GM21619 (cell line): ENCODE measurements around the gene PSMD9.
"Not testable (repeated sequence)": the region's sequence is repeated elsewhere in the genome, so short reads cannot be mapped to it uniquely, and the experiment has no call there.

Source experiments
- ATAC-seq: cut with Tn5 transposase; IDR thresholded peaks from one replicate; pipeline ENCODE4 v1.9.1; 2021; ENCODE audit not compliant: unreplicated experiment

Gene PSMD9

DNA sequence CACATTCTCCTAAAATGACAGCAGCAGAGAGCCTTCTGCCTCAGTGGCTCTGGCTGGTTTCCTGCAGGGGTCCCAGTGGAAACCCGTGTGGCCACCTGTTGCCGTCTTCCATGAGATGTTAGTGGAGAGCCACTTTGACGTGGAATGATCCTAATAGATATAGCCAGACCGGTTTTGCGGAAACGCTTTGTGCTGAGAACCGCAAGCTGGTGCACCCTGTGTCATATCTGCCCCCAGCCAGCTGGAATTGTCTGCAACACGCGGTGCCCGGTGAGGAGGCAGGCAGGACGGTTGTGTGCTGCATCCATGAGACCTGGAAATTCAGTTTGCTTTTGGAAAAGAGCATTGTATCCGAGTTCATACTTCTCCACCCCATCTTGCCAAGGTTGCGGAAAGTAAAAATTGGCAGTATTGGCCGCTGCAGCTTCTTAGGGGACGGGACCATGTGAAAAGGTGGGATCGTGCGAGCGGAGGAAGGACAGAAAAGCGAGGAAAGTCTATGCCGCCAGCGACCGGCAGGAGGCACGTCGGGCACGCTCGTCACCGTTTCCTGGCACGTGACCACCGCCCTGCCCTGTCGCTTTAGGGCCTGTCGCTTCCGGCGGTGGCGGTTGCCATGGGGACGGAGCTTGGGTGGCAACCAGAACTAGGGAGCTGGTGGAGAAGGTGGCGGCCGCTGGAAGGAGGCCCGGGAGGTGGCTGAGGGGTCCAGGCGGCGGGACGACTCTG lies 29.5 kb downstream of the PSMD9 start, which contains the start of gene CFAP251:
TSS of gene CFAP251 (plus strand) at position 643 of the 729 bp plus-strand sequence. CDS start 2,714 bp downstream, outside the sequence.
- ATAC-seq, result peak; percentile 93

DNA sequence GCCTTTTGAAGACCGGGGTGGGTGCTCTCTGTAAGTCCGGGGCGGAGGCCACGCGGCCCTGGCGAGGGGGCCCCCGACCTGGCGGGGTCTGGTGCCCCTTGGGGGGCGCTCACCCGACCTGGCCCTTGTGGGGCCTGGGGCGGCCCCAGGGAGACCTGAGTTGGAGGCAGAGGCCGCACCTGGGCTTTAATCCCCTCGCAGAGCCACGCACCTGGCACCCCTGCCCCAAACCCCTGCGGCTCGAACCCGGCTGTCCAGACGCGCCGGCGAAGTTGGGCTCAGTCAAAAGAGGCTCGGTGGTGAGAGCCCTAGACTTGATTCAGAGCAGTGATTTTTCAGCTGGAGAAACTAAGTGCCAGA lies 30.1 kb downstream of the PSMD9 start:
- peak; percentile 22 for ATAC-seq

DNA sequence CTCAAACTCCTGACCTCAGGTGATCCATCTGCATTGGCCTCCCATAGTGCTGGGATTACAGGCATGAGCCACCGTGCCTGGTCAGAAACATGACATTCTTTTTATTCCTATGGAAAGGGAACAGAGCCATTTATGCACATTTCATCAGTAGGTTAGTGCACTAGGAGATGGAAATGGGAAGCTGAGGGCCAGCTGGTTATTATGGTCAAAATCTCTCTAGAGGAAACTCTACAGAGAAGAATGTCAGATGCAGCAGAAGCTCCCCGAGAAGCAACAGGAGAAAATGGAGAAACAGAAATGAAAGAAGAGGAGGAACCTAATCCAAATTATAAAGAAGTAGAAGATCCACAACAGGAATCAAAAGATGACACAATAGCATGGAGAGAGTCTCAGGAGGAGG lies 32.5 kb downstream of the PSMD9 start:
- no peak for ATAC-seq

DNA sequence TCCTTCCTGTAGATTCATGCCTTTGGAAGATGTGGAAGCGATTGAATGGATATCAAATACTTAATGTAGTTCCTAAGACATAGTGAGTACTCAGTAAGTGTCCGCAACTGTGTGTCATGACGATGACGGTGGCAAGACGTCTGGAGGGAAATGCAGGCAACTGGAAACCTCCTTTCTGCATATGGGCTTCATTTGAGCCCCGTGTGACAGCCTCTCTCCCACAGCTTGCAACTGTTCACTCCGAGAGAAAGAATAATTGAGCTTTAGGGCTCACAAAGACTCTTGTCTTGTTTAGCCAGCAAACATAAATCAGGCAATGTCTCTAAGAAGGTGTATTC lies 36.7 kb downstream of the PSMD9 start:
- no peak for ATAC-seq

DNA sequence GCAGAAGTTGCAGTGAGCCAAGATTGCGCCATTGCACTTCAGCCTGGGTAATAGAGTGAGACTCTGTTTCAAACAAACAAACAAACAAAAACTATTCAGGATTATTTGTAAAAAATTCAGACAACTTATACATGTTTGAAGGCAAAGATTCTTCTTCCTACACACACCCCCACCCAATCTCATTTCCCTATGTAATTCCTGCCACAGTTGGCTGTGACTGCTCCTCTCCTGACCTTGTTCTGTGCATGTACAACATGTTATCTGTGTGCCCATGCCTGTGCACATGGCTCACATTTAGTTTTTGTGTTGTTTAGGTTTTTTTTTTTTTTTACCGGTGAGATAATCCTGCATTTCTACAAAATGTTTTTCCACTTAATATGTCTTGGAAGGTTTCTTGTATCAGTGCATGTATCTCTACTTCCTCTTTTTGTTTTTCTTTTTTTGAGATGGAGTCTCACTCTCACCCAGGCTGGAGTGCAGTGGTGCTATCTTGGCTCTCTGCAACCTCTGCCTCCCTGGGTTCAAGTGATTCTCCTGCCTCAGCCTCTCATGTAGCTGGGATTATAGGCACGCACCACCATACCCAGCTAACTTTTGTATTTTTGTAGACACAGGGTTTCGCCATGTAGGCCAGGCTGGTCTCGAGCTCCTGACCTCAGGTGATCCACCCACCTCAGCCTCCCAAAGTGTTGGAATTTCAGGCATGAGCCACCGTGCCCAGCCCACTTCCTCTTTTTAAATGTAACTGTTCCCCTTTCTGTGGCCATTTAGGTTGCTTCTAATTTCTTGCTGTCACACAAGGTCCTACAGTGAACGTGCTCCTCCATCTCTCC lies 38.5 kb downstream of the PSMD9 start:
- no peak for ATAC-seq

DNA sequence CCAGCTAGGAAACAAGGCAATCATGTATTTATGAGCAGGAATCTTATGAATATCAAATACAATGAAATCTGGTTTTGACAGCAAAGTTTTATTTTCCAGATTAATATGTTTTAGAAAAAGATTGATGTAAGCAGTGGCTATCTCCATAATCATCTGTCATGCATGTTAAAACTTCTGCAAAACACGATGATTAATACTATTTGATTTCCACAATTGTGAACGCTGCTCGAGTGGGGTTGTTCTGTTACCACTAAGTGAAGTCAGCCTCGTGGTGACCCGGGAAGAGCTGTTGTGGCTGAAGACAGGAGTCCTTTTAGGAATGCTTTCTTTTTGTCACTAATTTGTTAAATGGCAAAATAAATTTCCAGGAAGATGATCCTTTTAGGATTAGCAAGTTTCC lies 39.2 kb downstream of the PSMD9 start:
- ATAC-seq, result no peak

DNA sequence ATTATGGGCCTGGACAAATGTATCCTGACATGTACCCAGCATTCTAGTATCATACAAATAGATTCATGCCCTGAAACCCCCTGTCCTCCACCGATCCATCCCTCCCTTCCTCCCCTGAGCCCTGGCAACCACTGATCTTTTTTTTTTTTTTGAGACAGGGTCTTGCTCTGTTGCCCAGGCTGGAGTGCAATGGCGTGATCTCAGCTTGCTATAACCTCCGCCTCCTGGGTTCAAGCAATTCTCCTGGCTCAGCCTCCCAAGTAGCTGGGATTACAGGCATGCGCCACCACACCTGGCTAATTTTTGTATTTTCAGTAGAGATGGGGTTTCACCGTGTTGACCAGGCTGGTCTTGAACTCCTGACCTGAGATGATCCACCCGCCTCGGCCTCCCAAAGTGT lies 41.0 kb downstream of the PSMD9 start:
- not testable (repeated sequence) for ATAC-seq

DNA sequence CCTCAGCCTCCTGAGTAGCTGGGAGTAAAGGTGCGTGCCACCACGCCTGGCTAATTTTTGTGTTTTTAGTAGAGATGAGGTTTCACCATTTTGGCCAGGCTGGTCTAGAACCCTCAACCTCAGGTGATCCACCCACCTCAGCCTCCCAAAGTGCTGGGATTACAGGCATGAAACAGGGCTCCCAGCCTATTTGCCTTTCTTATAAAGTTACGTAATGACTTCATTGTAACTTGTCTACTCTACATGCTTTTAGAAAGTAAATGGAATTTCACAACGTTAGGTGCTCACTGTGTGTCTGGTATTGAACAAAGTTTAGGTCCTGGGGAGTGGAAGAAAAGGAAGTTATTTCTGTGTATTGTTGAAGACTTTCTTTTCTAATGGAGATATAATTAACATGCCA lies 42.3 kb downstream of the PSMD9 start:
- ATAC-seq, result no peak

DNA sequence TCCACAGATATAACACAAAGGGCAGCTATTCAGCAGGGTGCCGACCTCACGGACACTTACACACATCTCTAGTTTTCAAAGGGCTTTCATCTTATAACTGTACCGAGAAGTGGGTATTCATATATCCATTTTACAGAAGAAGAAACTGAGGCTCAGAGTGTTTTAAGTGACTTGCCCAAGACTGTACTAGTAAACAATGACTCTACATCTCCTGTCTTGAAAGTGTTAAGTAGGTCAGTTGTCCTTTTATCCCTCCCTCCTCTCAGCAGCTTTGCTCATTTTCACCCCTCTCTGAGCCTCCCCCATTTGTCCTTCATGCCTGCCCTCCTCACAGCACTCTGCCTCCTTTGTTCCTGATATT lies 43.6 kb downstream of the PSMD9 start:
- no peak for ATAC-seq

DNA sequence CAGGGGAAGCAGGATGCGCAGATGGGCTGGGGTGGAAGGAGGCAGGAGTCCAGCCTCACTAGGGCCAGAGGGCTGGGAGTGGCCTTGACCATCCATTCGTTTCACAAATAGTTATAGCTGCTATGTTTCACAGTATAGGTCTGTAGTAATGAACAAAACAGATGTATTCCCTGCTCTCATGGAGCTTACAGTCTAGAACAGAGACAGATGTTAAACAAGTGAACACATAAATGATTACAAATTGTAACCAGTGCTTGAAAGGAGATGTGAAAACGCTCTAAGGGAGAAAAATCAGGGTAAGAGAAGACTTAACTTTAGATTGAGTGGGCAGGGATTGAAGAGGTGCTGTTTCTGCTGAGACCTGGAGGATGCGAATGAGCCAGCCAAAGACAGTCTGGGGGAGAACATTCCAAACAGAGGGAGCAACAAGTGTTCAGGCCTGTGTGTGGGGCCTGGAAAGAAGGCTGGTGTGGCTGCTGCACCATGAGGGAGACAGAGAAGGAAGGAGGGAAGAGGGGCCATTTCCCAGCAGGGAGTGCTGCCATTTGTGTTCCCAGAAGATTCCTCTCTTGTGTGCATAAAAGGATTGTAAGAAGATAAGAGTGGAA lies 44.4 kb downstream of the PSMD9 start:
- no peak for ATAC-seq

DNA sequence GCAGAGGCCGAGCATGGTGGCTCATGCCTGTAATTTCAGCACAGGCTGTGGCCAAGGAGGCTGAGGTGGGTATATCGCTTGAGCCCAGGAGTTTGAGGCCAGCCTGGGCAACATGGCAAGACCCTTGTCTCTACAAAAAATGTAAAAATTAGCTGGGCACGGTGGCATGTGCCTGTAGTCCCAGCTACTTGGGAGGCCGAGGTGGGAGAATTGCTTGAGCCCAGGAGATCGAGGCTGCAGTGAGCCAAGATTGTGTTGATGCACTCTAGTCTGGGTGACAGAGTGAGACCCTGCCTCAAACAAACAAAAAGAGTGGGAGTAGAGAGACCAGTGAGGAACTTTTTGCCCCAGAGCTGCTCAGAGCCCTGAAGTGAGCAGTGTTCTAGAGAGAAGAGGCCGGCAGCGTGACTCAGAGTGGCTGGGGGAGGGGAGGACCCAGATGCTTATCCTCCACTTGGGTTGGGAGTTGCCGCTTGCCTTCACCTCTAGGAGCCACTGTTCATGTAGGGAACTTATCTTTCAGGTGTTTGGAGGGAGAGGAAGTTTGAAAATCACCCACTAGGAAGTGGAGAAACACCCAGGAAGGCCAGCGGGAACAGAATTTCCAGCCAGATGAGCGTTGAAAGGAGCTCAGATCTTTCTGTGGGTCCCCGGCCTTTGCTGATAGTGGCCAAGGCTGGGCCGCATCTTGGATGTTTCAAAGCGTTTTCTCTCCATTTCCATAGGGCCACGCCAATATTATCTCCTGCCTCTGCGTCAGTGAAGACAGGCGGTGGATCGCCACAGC lies 45.1 kb downstream of the PSMD9 start:
- ATAC-seq, result no peak

DNA sequence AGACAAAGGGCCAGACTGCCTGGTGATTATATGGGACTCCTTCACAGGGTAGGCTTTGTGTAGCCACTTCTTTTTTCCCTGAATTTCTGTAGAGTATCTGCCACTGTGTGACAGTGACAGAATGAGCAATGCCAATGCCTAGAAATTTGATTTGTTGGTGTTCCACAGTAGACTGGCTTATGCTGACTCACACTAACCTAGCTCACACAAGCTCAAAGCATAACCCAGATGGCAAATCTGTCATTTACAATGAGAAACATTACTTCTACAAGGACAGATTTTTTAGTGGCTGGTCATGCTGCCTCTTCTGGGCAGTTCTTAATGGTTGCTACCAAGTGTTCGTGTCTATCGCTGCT lies 45.7 kb downstream of the PSMD9 start:
- ATAC-seq, result no peak

DNA sequence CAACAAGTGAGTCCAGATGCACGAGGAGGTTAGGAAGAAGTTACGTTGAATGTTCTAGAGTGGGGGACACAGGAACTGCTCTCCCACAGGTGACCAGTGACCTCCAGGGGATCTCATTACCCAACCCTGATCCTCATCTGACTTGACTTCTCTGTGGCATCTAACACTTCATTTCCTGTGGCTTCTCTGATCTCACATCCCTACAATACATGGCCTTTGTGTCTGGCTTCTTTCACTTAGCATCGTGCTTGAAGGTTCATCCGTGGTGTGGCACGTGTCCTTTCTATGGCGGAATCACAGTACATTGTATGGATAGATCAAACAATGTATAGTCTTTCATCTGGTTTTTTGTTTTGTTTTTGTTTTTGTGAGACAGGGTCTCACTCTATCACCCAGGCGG lies 49.1 kb downstream of the PSMD9 start:
- no peak for ATAC-seq

DNA sequence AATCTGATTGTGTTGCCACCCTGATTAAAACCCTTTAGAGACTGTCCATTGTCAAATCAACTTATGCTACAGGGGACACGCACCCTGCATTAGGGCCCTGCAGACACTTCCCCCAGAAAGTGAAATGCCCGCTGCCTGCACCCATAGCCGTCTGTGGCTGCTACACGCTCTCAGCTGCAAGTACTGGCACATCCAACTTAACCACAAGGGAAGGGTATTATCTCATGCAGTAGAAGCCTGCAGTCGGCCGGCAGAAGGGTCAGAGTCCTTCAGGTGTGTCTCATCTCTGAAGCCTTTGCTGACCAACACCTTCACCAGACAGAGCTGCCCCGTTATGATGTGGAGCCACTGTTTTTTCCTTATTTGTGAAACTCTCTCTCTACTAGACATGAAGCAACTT lies 50.6 kb downstream of the PSMD9 start:
- no peak for ATAC-seq

DNA sequence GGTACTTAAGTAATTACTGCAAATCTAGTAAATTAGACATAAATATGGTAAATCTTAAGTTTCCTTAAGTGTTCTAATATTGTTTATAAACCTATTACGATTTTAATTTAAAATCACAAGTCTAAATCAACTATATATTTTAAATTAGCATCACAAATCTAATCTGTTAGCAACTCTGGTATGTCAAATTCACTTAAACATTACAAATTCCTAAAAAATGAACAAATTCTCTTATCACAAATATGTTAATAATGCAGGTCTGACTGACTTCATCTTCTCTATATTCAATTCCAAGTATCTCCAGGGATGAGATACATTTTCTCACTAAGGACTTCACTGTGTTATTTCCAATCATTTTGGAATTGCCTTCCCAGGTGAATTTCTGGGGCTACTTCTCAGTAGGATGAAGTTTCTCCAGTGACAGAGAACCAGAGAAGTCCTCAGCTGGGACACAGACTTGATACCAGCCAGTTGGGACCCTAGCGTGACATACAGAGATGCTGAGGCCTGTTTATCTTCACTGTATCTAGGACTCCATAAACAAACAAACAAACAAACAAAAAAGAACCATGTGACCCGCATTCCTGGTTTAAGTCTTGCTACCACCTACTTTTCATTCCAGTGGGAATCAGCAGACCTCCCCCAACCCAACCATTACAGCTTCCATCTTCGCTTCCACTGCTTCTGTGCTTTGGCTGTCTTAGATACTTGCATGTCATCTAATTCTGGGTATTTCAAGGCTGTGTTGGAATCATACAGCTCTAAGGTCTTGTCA lies 51.6 kb downstream of the PSMD9 start:
- ATAC-seq, result no peak

DNA sequence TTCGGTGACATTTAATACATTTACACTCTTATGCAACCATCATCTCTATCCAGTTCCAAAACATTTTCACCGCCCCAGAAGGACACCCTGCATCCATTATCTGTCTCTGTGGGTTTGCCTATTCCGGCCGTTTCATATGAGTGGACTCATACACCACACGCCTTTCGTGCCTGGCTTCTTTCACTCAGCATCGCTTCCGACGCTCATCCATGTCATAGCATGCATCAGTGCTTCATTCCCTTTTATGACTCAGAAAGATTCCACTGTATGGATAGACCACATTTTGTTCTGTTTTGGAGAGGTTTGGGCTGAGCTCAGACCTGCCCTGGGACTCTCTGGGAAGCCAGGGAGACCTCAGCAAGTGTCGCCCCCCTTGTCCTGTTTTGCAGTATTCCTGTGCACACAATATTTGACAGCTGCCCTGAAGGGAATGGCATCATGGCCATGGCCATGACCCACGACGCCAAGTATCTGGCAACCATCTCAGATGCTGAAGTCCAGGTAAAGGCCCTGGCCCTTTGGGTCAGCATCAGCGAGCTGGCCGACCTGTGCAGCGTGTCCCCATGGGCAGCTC lies 53.6 kb downstream of the PSMD9 start:
- no peak for ATAC-seq

DNA sequence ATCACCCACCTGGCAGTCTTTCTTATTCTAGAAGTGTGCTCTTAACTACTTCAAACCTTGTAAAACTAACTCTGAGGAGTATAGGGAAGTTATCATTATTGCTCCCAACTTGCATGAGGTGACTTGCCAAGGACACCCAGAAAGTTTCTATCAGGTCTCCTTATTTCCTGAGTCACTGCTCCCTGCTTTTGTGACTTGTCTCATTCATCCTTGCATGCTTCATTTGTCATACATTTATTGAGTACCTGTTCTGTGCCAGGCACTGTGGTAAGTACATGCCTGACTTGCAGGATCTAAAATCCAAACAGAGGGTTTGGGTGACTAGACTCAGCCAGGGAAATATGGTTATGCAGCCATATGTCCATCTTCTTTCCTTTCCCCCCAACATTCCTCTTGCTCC lies 55.3 kb downstream of the PSMD9 start:
- no peak for ATAC-seq

DNA sequence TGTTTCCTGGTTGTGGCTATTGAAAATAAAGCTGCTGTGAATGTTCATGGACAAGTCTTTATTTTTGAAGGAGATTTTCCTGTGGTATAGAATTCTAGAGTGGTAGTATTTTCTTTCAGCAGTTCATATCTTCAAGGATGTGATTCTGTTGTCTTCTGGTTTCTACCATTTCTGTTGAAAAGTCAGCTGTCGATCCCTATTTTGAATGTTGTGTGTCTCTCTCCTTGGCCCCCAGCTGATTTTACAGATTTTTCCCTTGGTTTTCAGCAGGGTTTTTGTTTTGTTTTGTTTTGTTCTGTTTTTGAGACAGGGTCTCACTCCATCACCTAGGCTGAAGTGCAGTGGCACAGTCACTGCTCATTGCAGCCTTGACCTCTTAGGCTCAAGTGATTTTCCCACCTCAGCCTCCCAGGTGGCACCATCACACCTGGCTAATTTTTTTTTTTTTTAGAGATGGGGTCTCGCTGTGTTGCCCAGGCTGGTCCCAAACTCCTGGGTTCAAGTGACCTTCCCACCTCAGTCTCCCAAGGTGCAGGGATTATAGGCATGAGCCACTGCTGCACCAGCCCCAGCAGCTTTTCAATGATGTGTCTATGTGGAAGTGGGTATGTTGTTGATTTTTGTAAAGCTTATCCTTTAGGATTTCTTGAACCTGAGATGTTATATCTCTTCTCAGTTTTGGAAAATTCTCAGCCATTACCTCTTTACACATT lies 57.9 kb downstream of the PSMD9 start:
- no peak for ATAC-seq

DNA sequence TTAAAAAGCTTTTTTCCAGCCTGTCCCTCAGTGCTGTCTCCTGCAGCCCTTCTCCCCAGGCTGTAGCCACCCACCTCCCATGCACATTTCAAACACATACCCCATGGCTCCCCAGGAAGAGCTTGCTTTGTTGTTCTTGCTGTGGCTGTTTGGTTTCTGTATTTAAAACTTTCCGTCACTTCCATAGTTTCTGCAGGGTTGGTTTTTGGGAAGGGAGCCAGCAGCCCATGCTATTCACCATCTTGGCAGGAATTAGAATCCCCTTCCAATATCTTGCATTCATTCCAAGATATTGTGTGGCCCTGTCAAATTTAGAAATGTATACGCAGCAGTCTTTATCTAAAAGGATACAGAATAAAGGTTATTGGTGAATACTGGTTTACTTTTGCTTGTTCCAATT lies 59.4 kb downstream of the PSMD9 start:
- no peak for ATAC-seq
